Right atrium auricular region (tissue), 2 donors: ENCODE measurements around the gene GJA9. TPM values are rescaled to one million over a fixed set of nuclear protein-coding genes. Genes with fewer than 3 reads are reported as not detected.

ENCODE experiments used
- DNase-seq: peaks from one replicate; pipeline ENCODE4 v3.0.0-alpha.2; 2019; ENCODE audit warnings: low spot score
- H3K27ac ChIP-seq, 2 donors: fragments of 200-600 bp; sonication (generic); 1 replicate in 1 of 2; 2 replicates in 1 of 2; pipeline ENCODE4 v1.5.1; 2016 to 2019
- H3K27me3 ChIP-seq, 2 donors: fragments of 200-600 bp; sonication (generic); one replicate each; pipeline versions ENCODE4 v1.5.1 to v1.6.0; 2017 to 2019
- H3K36me3 ChIP-seq: fragments of 200-600 bp; sonication (generic); one replicate; pipeline ENCODE4 v1.5.1; 2016
- H3K4me1 ChIP-seq, 2 donors: fragments of 200-600 bp; sonication (generic); one replicate each; pipeline versions ENCODE4 v1.5.1 to v1.6.0; 2017 to 2019
- H3K4me3 ChIP-seq, 2 donors: fragments of 200-600 bp; sonication (generic); 1 replicate in 1 of 2; 2 replicates in 1 of 2; pipeline ENCODE4 v1.5.1; 2017 to 2019; ENCODE audit warnings: mild to moderate bottlenecking in 1 of 2, moderate library complexity in 1 of 2
- H3K9me3 ChIP-seq, 2 donors: fragments of 200-600 bp; sonication (generic); one replicate each; pipeline ENCODE4 v1.5.1; 2019
- total RNA-seq, 2 donors: library from RNA; depleted of rRNA; stranded (reverse); fragments of >200 nt; gene quantifications; one replicate each; pipeline ENCODE4 v1.1.0, GENCODE V29; 2016
- TF ChIP-seq, protein P1 (sequence below), 2 donors: fragments of 200-600 bp; sonication (generic); IDR thresholded peaks; one replicate each; pipeline ENCODE4 v1.5.1; 2019; ENCODE audit warnings: antibody characterized with exemption in 2 of 2

Gene GJA9
- total RNA-seq, 2 donors from 2014 or later, result not detected

DNA sequence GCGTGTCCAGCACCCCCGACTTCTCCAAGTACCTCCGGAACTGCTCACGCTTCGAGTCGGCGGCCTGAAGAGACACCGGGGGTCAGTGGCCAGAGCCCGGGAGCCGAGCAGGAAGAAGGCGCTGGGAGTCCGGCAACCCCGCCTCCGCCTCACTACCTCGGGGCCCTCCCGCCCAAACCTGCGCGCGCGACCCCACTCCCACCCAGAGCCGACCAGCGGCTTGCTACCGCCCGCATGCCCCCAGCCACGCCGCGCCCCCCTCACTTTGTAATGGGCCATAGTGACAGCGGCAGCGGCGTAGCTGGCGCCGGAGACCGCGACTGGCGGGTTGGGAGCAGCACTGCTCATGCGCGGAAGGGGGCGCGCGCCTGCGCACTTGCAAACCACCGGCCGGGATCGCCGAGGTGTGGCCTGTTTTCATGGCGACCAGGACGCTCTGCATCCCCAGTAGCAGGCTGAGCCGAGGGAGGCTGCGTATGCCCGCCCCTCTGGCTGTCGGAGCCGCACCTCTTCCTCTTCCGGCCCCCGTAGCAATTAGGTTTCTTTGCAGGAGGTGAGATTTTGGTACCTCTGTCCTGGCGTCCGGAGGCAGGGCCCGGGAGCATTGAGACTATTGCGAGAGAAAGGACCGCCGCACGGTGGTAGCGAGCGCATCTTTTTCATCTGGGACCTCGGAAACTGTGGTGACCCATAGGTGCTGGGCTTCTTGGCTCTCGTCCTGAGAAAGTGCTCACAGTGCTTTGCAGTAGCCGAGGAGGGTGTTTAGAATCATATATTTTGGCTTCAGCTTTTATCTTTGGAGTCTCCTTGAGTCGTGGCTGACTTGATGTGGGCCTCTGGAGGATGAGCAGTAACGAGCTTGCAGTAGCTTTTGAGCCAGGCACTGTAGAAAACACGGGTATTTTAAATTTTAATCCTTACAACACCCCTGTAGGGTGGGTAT lies 8.1 kb downstream of the GJA9 start, which contains the start of gene MYCBP:
MYCBP (minus strand) TSS at position 322 of the 943 bp plus-strand sequence; CDS start at position 279, 43 bp downstream.
- no peaks in the 10 kb centered on the region for H3K27me3 ChIP-seq
- no peaks in the 10 kb centered on the region for H3K36me3 ChIP-seq
- no peaks in the 10 kb centered on the region for H3K9me3 ChIP-seq
- peak within 1 kb of the TSS; percentile 74 to 79 for H3K4me3 ChIP-seq
- TF ChIP-seq, protein P1, sequence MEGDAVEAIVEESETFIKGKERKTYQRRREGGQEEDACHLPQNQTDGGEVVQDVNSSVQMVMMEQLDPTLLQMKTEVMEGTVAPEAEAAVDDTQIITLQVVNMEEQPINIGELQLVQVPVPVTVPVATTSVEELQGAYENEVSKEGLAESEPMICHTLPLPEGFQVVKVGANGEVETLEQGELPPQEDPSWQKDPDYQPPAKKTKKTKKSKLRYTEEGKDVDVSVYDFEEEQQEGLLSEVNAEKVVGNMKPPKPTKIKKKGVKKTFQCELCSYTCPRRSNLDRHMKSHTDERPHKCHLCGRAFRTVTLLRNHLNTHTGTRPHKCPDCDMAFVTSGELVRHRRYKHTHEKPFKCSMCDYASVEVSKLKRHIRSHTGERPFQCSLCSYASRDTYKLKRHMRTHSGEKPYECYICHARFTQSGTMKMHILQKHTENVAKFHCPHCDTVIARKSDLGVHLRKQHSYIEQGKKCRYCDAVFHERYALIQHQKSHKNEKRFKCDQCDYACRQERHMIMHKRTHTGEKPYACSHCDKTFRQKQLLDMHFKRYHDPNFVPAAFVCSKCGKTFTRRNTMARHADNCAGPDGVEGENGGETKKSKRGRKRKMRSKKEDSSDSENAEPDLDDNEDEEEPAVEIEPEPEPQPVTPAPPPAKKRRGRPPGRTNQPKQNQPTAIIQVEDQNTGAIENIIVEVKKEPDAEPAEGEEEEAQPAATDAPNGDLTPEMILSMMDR (IDR thresholded peaks at IDR 0.05), result peak in 1 of 2 donors; percentile 14
- peak; percentile 95 for DNase-seq
- peaks cover 0 to 20% of the 10 kb centered on the region in 2 donors for H3K4me1 ChIP-seq
- peak within 1 kb of the TSS; percentile 64 to 70 for H3K27ac ChIP-seq

DNA sequence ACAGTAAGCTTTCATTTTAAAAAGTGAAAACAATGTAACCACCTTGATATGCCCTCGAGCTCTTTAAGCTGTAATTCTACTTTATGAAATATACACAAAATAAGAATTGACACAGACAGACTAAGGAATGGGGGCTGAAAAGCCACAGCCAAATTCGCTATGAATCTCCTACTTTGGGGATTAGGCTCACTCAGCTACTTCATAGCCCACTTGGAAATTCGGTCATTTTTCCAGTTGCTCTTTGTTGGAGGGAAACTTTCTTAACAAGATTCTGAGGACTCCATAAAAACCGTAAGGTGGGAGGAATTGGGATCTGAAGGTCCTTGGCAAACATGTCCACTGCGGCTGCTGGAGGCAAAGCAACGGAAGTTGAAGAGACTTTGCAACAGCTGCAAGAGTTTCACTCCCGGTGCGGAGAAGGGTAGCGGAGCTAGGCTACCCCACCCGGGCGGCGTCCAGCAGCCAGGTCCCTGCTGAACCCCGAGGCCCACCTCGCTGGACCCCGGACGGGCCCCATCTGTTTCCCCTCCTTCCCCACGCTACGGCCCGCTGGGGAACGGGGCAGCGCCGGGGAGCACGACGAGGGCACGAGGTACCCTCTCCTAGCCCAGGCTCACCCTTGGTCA lies 8.9 kb downstream of the GJA9 start:
- TF ChIP-seq, protein P1 (IDR thresholded peaks at IDR 0.05), result no peak
- Histone ChIP-seq H3K9me3 (no peaks in the 10 kb centered on the region), H3K27ac (peak overlapping the region; percentile 62 to 70), H3K36me3 (no peaks in the 10 kb centered on the region), H3K4me1 (peaks cover 0 to 20% of the 10 kb centered on the region in 2 donors), H3K4me3 (peak overlapping the region; percentile 74 to 79), H3K27me3 (no peaks in the 10 kb centered on the region)
- DNase-seq, result no peak

DNA sequence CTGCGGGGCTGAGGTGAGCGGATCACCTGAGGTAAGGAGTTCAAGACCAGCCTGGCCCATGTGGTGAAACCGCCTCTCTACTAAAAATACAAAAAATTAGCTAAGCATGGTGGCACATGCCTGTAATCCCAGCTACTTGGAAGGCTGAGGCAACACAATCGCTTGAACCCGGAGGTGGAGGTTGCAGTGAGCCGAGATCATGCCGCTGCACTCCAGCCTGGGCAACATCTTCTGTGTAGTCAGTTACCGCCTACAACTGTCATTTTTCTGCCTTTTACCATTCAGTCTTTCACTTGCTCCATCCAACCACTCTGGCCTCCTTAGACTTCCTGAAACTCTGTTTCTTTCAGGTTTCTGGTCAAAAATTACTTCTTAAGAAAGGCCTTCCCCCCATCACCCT lies 10.4 kb downstream of the GJA9 start:
- H3K27ac ChIP-seq, result no peak overlapping the region
- H3K27me3 ChIP-seq, result no peaks in the 10 kb centered on the region
- H3K9me3 ChIP-seq, result no peaks in the 10 kb centered on the region
- no peak for DNase-seq
- no peaks in the 10 kb centered on the region for H3K36me3 ChIP-seq
- H3K4me1 ChIP-seq, result peaks cover 0 to 20% of the 10 kb centered on the region in 2 donors
- TF ChIP-seq, protein P1 (IDR thresholded peaks at IDR 0.05), result no peak
- no peak overlapping the region for H3K4me3 ChIP-seq

DNA sequence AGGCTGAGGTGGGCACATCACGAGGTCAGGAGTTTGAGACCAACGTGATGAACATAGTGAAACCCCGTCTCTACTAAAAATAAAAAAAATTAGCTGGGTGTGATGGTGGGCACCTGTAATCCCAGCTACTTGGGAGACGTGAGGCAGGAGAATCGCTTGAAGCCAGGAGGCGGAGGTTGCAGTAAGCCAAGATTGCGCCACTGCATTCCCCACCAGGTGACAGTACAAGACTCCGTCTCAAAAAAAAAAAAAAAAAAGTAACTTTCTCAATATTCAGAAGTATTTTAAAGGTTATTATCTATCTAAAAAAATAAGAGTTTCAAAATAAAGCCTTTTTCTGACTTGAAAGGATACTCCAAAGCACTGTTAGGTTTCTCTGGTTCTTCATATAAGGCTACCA lies 14.2 kb downstream of the GJA9 start:
- TF ChIP-seq, protein P1 (IDR thresholded peaks at IDR 0.05), result no peak
- no peak for DNase-seq
- no peaks in the 10 kb centered on the region for H3K36me3 ChIP-seq

DNA sequence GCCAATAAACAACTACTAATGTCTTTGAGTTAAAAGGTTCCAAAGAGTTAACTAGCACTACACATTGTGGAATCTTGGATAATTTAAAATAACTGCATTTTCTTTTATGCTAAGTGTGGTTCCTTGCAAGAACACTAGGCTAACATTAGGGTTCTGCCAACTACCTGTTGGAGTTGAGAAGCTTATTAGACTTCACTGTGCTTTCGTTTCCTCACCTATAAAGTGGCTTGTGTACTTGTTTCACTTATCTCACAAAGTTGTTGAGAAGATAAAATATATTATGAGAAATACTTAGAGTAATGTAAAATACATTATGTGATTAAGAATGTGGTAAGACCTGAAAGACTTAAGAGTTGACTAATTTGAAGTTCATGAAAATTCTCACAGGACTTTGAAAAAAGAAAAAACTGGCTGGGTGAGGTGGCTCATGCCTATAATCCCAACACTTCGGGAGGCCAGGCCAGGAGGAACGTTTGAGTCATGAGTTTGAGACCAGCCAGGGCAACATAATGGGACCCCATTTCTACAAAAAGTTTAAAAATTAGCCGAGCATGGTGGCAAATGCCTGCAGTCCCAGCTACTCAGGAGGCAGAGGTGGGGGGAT lies 16.2 kb downstream of the GJA9 start:
- peaks cover 0 to 40% of the 10 kb centered on the region in 2 donors for H3K4me1 ChIP-seq
- no peak for DNase-seq
- no peak overlapping the region for H3K27ac ChIP-seq
- no peaks in the 10 kb centered on the region for H3K9me3 ChIP-seq
- H3K36me3 ChIP-seq, result no peaks in the 10 kb centered on the region
- no peaks in the 10 kb centered on the region for H3K27me3 ChIP-seq
- no peak overlapping the region for H3K4me3 ChIP-seq
- TF ChIP-seq, protein P1 (IDR thresholded peaks at IDR 0.05), result no peak

More for the DNA sequence above, 14.2 kb downstream of the GJA9 start:
- Histone ChIP-seq H3K4me3 (no peak overlapping the region), H3K27me3 (no peaks in the 10 kb centered on the region), H3K9me3 (no peaks in the 10 kb centered on the region), H3K27ac (no peak overlapping the region), H3K4me1 (peaks cover 0 to 32% of the 10 kb centered on the region in 2 donors)
